HG03064 (cell line): ENCODE results near the gene P2RY11.
A peak's percentile ranks its signal among the peaks of the same experiment; 100 is the strongest.

Source experiments
- ATAC-seq: cut with Tn5 transposase; IDR thresholded peaks from one replicate; pipeline ENCODE4 v1.9.1; 2021; ENCODE audit warnings: low read depth; ENCODE audit not compliant: unreplicated experiment

P2RY11 gene

DNA sequence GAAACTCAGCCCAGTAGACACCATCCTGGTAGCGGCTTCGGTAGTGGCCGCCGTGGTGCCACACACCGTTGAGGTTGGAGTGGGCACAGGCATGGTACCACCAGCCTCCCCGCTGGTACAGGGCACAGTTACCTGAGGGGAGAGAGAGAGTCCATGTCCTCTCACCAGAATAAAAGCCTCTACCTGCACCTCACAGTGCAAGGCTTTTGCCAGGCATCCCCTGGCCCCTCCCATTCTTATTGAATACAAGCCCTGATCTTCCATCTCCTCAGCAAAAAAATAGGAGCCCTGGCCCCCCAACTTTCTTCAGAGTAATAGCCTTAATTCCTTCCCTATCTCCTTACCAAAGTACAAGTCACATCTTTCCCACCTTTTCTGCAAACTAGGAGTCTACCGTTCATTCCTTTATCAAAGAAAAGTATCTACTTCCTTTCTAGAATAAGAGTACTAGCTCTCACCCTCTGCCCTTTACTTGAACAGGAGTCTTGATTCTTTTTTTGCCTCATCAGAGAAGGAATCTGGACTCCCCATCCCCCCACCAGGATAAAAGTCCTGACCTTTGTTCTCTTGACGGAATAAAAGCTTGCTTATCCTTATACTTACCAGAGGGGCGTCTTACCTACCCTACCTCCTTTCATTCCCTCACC lies 18.7 kb upstream of the P2RY11 start:
- ATAC-seq, result no peak

DNA sequence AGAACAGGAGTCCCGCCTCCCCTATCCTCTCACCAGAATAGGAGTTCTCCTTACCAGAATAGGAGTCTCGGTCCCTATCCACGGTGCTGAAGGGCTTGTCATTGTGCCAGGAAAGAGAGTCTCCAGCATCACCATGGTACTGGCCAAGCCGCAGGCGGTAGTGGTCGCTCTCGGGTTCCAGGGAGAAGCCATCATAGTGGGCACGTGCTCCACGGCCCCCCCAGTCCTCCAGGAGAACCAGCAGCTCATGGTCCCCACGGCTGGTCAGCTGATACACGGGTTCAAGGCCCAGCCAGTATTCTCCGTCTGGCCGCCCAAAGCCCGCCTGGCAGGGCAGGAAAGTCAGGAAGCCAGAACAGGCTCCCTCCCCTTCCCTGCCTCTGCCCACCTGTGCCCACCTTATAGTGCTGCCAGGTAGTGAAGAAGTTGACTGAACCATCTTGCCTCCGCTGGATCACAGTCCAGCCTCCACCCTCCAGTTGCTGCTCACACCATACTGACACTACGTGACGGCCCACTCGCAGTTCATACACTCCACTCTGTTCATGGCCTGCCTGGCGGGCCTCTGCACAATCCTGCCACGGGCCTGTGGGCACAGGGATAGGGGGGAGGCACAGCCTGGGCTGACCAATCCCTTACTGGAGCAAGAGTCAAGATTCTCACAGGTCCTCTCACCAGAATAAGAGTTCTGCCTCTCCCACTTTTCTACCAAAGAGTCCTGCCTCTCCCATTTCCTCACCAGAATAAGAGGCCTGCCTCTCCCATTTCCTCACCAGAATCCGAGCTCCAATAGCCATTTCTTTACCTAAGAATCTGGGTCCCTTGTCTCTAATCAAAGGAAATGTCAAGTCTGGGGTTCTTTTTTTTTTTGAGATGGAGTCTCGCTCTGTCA lies 18.0 kb upstream of the P2RY11 start:
- no peak for ATAC-seq

DNA sequence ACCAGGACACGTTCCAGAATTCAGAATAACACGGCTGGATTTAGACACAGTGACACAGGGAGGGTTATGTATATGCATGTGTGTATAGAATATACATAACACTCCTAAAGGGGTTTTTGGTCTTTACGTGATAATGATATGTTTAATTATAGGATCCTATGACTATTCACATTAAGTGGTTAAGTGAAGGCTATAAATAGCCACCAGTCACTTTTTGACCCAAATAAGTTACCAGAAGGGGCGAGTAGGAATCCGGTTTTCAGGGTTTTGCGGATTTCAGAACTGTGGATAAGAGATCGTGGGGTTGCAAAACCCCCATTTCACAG lies 15.9 kb upstream of the P2RY11 start:
- ATAC-seq, result no peak

GRCh38 chr19:10095948-10096614 lies 15.4 kb upstream of the P2RY11 start:
- peak; percentile 50 for ATAC-seq

- no peak for ATAC-seq
Measured at GRCh38 chr19:10096615-10096963, 14.9 kb upstream of the P2RY11 start.

DNA sequence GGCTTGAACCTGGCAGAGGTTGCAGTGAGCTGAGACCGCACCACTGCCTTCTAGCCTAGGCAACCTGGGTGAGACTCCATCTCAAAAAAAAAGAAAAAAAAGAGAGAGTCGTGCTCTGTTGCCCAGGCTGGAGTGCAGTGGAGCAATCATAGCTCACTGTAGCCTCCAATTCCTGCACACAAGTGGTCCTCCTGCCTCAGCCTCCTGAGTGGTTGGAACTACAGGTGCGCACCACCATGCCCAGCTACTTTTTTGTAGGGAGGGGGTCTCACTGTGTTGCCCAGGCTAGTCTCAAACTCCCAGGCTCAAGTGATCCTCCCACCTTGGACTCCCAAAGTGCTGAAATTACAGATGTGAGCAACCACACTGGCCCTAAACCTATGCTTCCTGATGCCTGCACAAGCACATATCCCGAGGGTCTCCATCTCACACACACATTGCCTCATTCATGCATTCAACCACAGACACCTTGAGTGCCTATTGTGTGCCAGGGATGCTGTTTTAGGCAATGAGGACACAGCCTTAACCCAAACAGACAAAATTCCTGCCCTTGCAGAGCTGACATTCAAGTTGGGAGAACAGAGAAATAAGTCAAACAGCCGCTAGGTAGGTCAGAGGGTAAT lies 11.2 kb upstream of the P2RY11 start:
- no peak for ATAC-seq

DNA sequence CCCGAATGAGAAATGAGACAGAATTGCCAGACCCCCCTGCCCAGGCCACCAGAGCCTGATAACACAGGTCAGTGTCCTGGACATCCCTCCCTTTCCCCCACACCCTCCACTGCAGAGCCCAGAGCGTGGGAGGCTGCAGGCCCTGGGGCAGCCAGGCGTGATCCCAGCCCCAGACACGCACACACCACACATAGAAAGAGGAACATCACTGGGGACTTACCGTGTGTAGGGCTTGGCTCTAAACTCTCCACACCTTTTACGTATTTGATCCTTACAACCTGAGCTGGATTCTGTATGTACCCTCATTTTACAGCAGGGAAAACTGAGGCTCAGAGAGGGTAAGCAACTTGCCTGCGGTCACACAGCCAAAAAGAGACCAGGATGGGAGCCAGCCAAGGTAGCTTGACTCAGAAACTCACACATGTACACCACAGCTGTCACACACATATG lies 8.7 kb upstream of the P2RY11 start:
- ATAC-seq, result no peak

- no peak for ATAC-seq
Measured at GRCh38 chr19:10104130-10104513, 7.4 kb upstream of the P2RY11 start.

- ATAC-seq, result no peak
Measured at GRCh38 chr19:10104665-10105508, 6.6 kb upstream of the P2RY11 start.

GRCh38 chr19:10105509-10106099 lies 5.9 kb upstream of the P2RY11 start:
- peak; percentile 9 for ATAC-seq

- peak; percentile 39 for ATAC-seq
Measured at GRCh38 chr19:10106100-10106936, 5.2 kb upstream of the P2RY11 start, which contains the start of gene PPAN. Gene PPAN (plus strand): TSS chr19:10106362. CDS start chr19:10106395, 33 bp downstream.

DNA sequence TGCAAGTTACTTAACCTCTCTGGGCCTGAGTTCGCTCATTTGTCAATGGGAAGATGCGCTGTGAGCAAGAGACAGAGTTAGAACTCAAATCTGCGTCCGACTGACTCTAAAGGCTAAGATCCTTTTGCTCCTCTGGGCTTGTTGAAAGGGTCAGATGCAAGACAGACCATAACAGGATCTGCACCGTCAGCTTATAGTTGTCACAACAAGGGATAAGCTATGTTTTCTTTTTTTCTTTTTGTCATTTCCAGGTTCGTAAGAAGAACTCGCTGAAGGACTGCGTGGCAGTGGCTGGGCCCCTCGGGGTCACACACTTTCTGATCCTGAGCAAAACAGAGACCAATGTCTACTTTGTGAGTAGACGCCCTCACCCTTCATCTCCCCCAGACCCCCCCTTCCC lies 4.2 kb upstream of the P2RY11 start:
- no peak for ATAC-seq

- no peak for ATAC-seq
Measured at GRCh38 chr19:10107817-10108367, 3.6 kb upstream of the P2RY11 start.

- no peak for ATAC-seq
Measured at GRCh38 chr19:10109528-10109927, 2.0 kb upstream of the P2RY11 start.

- ATAC-seq, result no peak
Measured at GRCh38 chr19:10110076-10110971, 1.2 kb upstream of the P2RY11 start.

DNA sequence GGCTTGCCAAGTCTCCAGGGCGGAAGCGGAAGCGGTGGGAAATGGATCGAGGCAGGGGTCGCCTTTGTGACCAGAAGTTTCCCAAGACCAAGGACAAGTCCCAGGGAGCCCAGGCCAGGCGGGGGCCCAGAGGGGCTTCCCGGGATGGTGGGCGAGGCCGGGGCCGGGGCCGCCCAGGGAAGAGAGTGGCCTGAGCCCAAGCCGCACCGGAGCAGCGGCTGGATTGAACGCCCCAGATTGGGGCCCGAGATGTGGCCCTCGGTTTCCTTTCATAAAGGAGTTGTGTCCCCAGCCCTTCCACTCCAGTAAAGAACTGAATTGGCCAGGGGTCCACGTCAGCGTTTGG lies 548 bp upstream of the P2RY11 start:
- no peak for ATAC-seq

DNA sequence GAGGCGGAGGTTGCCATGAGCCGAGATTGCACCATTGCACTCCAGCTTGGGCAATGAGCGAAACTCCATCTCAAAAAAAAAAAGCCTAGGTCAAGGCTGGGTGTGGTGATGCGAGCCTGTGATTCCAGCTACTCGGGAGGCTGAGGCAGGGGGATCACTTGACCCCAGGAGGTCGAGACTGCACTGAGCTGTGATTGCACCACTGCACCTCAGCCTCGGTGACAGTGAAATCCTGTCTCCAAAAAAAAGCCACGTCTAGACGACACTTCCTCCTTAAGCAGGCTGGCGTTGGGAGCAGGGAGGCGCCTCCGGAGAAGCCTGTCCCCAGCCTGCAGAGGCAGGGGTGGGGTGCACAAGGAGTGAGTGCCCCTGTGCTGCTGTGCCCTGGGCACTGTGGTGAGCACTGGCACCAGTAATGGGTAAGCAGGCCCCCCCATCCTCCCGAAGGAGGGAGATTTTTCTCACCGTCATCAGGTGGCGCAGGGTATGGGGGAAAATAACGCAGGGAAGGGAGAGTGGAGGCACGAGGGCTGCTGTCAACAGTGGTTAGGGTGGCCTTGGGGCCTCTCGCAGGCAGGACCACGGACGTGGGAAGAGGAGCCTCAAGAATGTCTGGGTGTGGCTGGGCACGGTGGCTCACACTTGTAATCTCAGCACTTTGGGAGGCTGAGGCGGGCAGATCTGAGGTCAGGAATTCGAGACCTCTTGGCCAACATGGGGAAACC lies 706 bp downstream of the P2RY11 start:
- no peak for ATAC-seq
